GM23338 (cell line): ENCODE data around the gene HACL1. TPM values are rescaled to one million over a fixed set of nuclear protein-coding genes. Genes with fewer than 3 reads are reported as not detected.
A peak's percentile ranks its signal among the peaks of the same experiment; 100 is the strongest.

Experiments used
- ATAC-seq: fragments of 200-7000 bp; cut with Tn5 transposase; 3 replicates; pipeline ENCODE4 v1.9.1; 2020
- DNase-seq: peaks from one replicate; pipeline ENCODE4 v3.0.0-alpha.2; 2015; ENCODE audit warnings: low spot score
- H2AFZ ChIP-seq: fragments of 200-600 bp; sonication (generic); 2 replicates; pipeline ENCODE4 v1.8.0; 2016; ENCODE audit warnings: antibody characterized with exemption, mild to moderate bottlenecking, moderate library complexity
- H3F3A ChIP-seq: fragments of 200-600 bp; sonication (generic); replicated peaks from 2 replicates; pipeline ENCODE4 v1.8.0; 2017; ENCODE audit warnings: antibody characterized with exemption, mixed run types, low read depth
- H3K27ac ChIP-seq: fragments of 200-600 bp; sonication (generic); 2 replicates; pipeline ENCODE4 v1.6.1; 2016; ENCODE audit warnings: low read depth
- H3K27me3 ChIP-seq: fragments of 200-600 bp; sonication (generic); 2 replicates; pipeline ENCODE4 v1.8.0; 2016; ENCODE audit warnings: mild to moderate bottlenecking, mixed run types, moderate library complexity; ENCODE audit not compliant: insufficient read depth
- H3K36me3 ChIP-seq: fragments of 200-600 bp; sonication (generic); 2 replicates; pipeline ENCODE4 v1.8.0; 2016; ENCODE audit warnings: mild to moderate bottlenecking; ENCODE audit not compliant: insufficient read depth
- H3K4me1 ChIP-seq: fragments of 200-600 bp; sonication (generic); 2 replicates; pipeline ENCODE4 v1.8.0; 2016; ENCODE audit warnings: mild to moderate bottlenecking, moderate library complexity; ENCODE audit not compliant: insufficient read depth
- H3K4me2 ChIP-seq: fragments of 200-600 bp; sonication (generic); 2 replicates; pipeline ENCODE4 v1.7.1; 2017; ENCODE audit warnings: mixed run types
- H3K4me3 ChIP-seq: fragments of 200-600 bp; sonication (generic); 2 replicates; pipeline ENCODE4 v1.6.1; 2016; ENCODE audit warnings: mixed run types
- H3K79me2 ChIP-seq: fragments of 200-600 bp; sonication (generic); replicated peaks from 2 replicates; pipeline ENCODE4 v1.8.0; 2017; ENCODE audit warnings: mild to moderate bottlenecking; ENCODE audit not compliant: insufficient read depth
- H3K9me2 ChIP-seq: fragments of 200-600 bp; sonication (generic); 2 replicates; pipeline ENCODE4 v1.8.0; 2017; ENCODE audit not compliant: insufficient read depth
- H4K20me1 ChIP-seq: fragments of 200-600 bp; sonication (generic); replicated peaks from 2 replicates; pipeline ENCODE4 v1.8.0; 2017; ENCODE audit warnings: mild to moderate bottlenecking; ENCODE audit not compliant: insufficient read depth
- H3K27ac Mint-ChIP-seq: 2 replicates; pipeline ENCODE4 v1.8.0; 2020; ENCODE audit warnings: inconsistent platforms, mild to moderate bottlenecking, moderate library complexity, mixed read lengths
- H3K27me3 Mint-ChIP-seq: 3 replicates; pipeline ENCODE4 v1.8.0; 2022; ENCODE audit warnings: low read depth, mild to moderate bottlenecking, moderate library complexity, mixed read lengths, inconsistent platforms; ENCODE audit not compliant: insufficient read depth, poor library complexity
- H3K36me3 Mint-ChIP-seq: 3 replicates; pipeline ENCODE4 v1.8.0; 2021; ENCODE audit warnings: low read depth, mild to moderate bottlenecking, inconsistent platforms, moderate library complexity, mixed read lengths
- H3K4me1 Mint-ChIP-seq: 3 replicates; pipeline ENCODE4 v1.8.0; 2020; ENCODE audit warnings: mild to moderate bottlenecking, inconsistent platforms, mixed read lengths
- H3K4me3 Mint-ChIP-seq: 3 replicates; pipeline ENCODE4 v1.8.0; 2021; ENCODE audit warnings: moderate library complexity, mild to moderate bottlenecking, inconsistent platforms, mixed read lengths
- H3K9me3 Mint-ChIP-seq: 3 replicates; pipeline ENCODE4 v1.8.0; 2020; ENCODE audit warnings: moderate library complexity, mild to moderate bottlenecking, inconsistent platforms, mixed read lengths
- CREB1 ChIP-seq: fragments of 250-450 bp; sonication (Bioruptor Pico); IDR thresholded peaks from 2 replicates; pipeline ENCODE4 v1.5.0; 2020; ENCODE audit warnings: low read depth, mild to moderate bottlenecking, moderate library complexity
- CTCF ChIP-seq, 2 experiments: fragments of 200-600 bp in 1 of 2; sonication (generic) in 1 of 2; conservative IDR thresholded peaks; 2 replicates each; pipeline versions ENCODE4 v1.5.1 to v1.6.1; 2016 to 2017; ENCODE audit warnings: antibody characterized with exemption in 2 of 2, low read depth in 2 of 2, mild to moderate bottlenecking in 2 of 2, moderate library complexity in 1 of 2
- ETS1 ChIP-seq: IDR thresholded peaks from 2 replicates; pipeline ENCODE4 v1.6.1; 2016; ENCODE audit warnings: antibody characterized with exemption
- EZH2 ChIP-seq: fragments of 200-600 bp; sonication (generic); IDR thresholded peaks from one replicate; pipeline ENCODE4 v1.8.0; 2017; ENCODE audit warnings: antibody characterized with exemption, mild to moderate bottlenecking, low read depth; ENCODE audit not compliant: unreplicated experiment
- EZH2phosphoT487 ChIP-seq: fragments of 200-600 bp; sonication (generic); IDR thresholded peaks from one replicate; pipeline ENCODE4 v1.8.1; 2018; ENCODE audit warnings: antibody characterized with exemption; ENCODE audit not compliant: unreplicated experiment
- JUNB ChIP-seq: IDR thresholded peaks from one replicate; pipeline ENCODE4 v1.6.1; 2016; ENCODE audit warnings: antibody characterized with exemption; ENCODE audit not compliant: unreplicated experiment
- NANOG ChIP-seq: IDR thresholded peaks from 2 replicates; pipeline ENCODE4 v1.6.1; 2016; ENCODE audit warnings: antibody characterized with exemption, borderline replicate concordance
- POLR2AphosphoS5 ChIP-seq: IDR thresholded peaks from 2 replicates; pipeline ENCODE4 v1.6.1; 2016; ENCODE audit warnings: antibody characterized with exemption, low read depth
- REST ChIP-seq: IDR thresholded peaks from one replicate; pipeline ENCODE4 v1.6.1; 2018; ENCODE audit warnings: antibody characterized with exemption; ENCODE audit not compliant: unreplicated experiment
- STAT1 ChIP-seq: IDR thresholded peaks from one replicate; pipeline ENCODE4 v1.6.1; 2016; ENCODE audit warnings: antibody characterized with exemption; ENCODE audit not compliant: unreplicated experiment
- ZNF114 ChIP-seq: fragments of 250-450 bp; sonication (Bioruptor Pico); IDR thresholded peaks from 2 replicates; pipeline ENCODE4 v1.5.0; 2020; ENCODE audit warnings: mild to moderate bottlenecking, moderate library complexity
- ZNF331 ChIP-seq: fragments of 250-450 bp; sonication (Bioruptor Pico); IDR thresholded peaks from 2 replicates; pipeline ENCODE4 v1.5.0; 2020; ENCODE audit warnings: low read depth, mild to moderate bottlenecking, moderate library complexity
- polyA plus RNA-seq: library from polyadenylated mRNA; unstranded; fragments of >200 nt; fragmentation: Nextera tagmentation; extraction: Ambion mirVana; gene quantifications from 2 replicates; pipeline ENCODE4 v1.2.1, GENCODE V29; 2016
- total RNA-seq: library from RNA; depleted of rRNA; stranded (reverse); fragments of >200 nt; shearing (Covaris generic); gene quantifications from 2 replicates; pipeline ENCODE4 v1.2.3, GENCODE V29; 2014
- TF ChIP-seq, protein P1 (sequence below): fragments of 250-450 bp; sonication (Bioruptor Pico); IDR thresholded peaks from 2 replicates; pipeline ENCODE4 v1.5.0; 2020; ENCODE audit warnings: mild to moderate bottlenecking, moderate library complexity

HACL1 gene
- total and polyA plus RNA-seq, 2 experiments from 2014 or later, result 19.6 to 33.5 TPM

DNA sequence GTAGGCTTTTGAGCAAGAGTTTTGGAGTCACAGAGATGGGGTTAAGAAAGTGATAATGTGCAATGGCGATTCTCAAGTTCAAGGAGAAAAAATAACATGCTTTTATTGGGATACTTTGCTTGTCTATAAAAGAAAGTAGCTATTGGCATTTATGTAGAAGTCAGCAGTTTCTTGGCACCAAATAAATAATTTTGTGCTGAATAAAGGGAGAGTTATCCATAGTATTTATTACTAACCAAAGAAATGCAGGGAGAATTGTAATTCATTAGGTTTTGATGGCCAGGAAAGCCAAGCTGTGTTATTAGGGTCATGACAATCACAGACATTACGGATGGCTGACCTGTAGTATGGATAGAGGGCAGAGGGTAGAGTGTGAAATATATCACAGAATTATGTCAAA is 33.3 kb upstream of the HACL1 start:
- Histone ChIP-seq H3K27me3 (no peaks in the 10 kb centered on the region), H3K36me3 (no peaks in the 10 kb centered on the region), H3K4me1 (peaks cover 60% of the 10 kb centered on the region), H4K20me1 (no peaks in the 10 kb centered on the region), H3K79me2 (no peaks in the 10 kb centered on the region), H3F3A (no peaks in the 10 kb centered on the region), H2AFZ (no peak overlapping the region), H3K4me2 (peak overlapping the region; percentile 28; the same call in 1 of the 2 replicates), H3K4me3 (no peak overlapping the region), H3K9me2 (no peaks in the 10 kb centered on the region; the same call in 1 of the 2 replicates), H3K27ac (no peak overlapping the region)
- no peak for ATAC-seq
- H3K27ac Mint-ChIP-seq, result peak overlapping the region; percentile 24; the same call in 1 of the 2 replicates
- TF ChIP-seq REST, result no peak
- no peak for TF ChIP-seq STAT1
- no peak for TF ChIP-seq EZH2
- TF ChIP-seq NANOG, result no peak
- no peak for TF ChIP-seq CTCF (conservative IDR thresholded peaks at IDR 0.05; ENCODE audit: low read depth in 2 of 2)
- TF ChIP-seq ZNF114 (CRISPR knock-in tag), result no peak
- no peak for TF ChIP-seq POLR2AphosphoS5
- TF ChIP-seq EZH2phosphoT487, result no peak
- no peak for TF ChIP-seq CREB1 (CRISPR knock-in tag)
- TF ChIP-seq, protein P1, sequence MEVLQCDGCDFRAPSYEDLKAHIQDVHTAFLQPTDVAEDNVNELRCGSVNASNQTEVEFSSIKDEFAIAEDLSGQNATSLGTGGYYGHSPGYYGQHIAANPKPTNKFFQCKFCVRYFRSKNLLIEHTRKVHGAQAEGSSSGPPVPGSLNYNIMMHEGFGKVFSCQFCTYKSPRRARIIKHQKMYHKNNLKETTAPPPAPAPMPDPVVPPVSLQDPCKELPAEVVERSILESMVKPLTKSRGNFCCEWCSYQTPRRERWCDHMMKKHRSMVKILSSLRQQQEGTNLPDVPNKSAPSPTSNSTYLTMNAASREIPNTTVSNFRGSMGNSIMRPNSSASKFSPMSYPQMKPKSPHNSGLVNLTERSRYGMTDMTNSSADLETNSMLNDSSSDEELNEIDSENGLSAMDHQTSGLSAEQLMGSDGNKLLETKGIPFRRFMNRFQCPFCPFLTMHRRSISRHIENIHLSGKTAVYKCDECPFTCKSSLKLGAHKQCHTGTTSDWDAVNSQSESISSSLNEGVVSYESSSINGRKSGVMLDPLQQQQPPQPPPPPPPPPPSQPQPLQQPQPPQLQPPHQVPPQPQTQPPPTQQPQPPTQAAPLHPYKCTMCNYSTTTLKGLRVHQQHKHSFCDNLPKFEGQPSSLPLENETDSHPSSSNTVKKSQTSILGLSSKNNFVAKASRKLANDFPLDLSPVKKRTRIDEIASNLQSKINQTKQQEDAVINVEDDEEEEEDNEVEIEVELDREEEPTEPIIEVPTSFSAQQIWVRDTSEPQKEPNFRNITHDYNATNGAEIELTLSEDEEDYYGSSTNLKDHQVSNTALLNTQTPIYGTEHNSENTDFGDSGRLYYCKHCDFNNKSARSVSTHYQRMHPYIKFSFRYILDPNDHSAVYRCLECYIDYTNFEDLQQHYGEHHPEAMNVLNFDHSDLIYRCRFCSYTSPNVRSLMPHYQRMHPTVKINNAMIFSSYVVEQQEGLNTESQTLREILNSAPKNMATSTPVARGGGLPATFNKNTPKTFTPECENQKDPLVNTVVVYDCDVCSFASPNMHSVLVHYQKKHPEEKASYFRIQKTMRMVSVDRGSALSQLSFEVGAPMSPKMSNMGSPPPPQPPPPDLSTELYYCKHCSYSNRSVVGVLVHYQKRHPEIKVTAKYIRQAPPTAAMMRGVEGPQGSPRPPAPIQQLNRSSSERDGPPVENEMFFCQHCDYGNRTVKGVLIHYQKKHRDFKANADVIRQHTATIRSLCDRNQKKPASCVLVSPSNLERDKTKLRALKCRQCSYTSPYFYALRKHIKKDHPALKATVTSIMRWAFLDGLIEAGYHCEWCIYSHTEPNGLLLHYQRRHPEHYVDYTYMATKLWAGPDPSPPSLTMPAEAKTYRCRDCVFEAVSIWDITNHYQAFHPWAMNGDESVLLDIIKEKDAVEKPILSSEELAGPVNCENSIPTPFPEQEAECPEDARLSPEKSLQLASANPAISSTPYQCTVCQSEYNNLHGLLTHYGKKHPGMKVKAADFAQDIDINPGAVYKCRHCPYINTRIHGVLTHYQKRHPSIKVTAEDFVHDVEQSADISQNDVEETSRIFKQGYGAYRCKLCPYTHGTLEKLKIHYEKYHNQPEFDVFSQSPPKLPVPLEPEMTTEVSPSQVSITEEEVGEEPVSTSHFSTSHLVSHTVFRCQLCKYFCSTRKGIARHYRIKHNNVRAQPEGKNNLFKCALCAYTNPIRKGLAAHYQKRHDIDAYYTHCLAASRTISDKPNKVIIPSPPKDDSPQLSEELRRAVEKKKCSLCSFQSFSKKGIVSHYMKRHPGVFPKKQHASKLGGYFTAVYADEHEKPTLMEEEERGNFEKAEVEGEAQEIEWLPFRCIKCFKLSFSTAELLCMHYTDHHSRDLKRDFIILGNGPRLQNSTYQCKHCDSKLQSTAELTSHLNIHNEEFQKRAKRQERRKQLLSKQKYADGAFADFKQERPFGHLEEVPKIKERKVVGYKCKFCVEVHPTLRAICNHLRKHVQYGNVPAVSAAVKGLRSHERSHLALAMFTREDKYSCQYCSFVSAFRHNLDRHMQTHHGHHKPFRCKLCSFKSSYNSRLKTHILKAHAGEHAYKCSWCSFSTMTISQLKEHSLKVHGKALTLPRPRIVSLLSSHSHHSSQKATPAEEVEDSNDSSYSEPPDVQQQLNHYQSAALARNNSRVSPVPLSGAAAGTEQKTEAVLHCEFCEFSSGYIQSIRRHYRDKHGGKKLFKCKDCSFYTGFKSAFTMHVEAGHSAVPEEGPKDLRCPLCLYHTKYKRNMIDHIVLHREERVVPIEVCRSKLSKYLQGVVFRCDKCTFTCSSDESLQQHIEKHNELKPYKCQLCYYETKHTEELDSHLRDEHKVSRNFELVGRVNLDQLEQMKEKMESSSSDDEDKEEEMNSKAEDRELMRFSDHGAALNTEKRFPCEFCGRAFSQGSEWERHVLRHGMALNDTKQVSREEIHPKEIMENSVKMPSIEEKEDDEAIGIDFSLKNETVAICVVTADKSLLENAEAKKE (CRISPR knock-in tag), result no peak
- TF ChIP-seq ETS1, result no peak
- TF ChIP-seq JUNB, result no peak
- TF ChIP-seq ZNF331 (CRISPR knock-in tag), result no peak
- peaks cover 4% of the 10 kb centered on the region; the same call in 1 of the 3 replicates for H3K36me3 Mint-ChIP-seq
- no peaks in the 10 kb centered on the region for H3K9me3 Mint-ChIP-seq
- H3K4me1 Mint-ChIP-seq, result peaks cover 65% of the 10 kb centered on the region
- peaks cover 2% of the 10 kb centered on the region for H3K27me3 Mint-ChIP-seq
- H3K4me3 Mint-ChIP-seq, result no peak overlapping the region
- DNase-seq, result no peak
